Measurements from ENCODE around the gene TBC1D9. TPM values are rescaled to one million over a fixed set of nuclear protein-coding genes. Genes with fewer than 3 reads are reported as not detected.

The TBC1D9 gene
- total RNA-seq, 1 experiment from 2014 or later: 17.0 TPM

- CTCF ChIA-PET: interaction anchor here (0.7 kb wide), 1 partner anchor 976 kb away, joined by 3 read pairs; no protein-coding TSS in a partner anchor
- H3K4me3 ChIP-seq: no peak overlapping the region
- DNase-seq: no peak
- no peaks in the 10 kb centered on the region for H3K9me2 ChIP-seq (ENCODE audit: insufficient read depth)
- no TSS peak for BruUV-seq (replicated peaks)
- intact Hi-C loops (cut with micrococcal nuclease; ENCODE audit: unreplicated experiment): no loop called here
- no peaks in the 10 kb centered on the region for H3K27me3 ChIP-seq (ENCODE audit: insufficient read depth, low read depth)
- no peaks in the 10 kb centered on the region for H3K9me3 ChIP-seq (ENCODE audit: insufficient read depth, low read depth)
- H3K4me1 ChIP-seq (replicated peaks; ENCODE audit: insufficient read depth): peaks cover 9% of the 10 kb centered on the region; the same call in 1 of the 2 replicates
- no peaks in the 10 kb centered on the region for H3K36me3 ChIP-seq (ENCODE audit: low read depth)
- no peaks in the 10 kb centered on the region for H4K20me1 ChIP-seq (ENCODE audit: insufficient read depth)
- H3K27ac ChIP-seq: no peak overlapping the region
- H3F3A ChIP-seq (ENCODE audit: insufficient read depth, low read depth): no peaks in the 10 kb centered on the region
- H2AFZ ChIP-seq: no peak overlapping the region
- TF ChIP-seq CTCF (conservative IDR thresholded peaks at IDR 0.05) (no peak), EZH2 (IDR thresholded peaks at IDR 0.05; ENCODE audit: low read depth) (no peak)
- H3K79me2 ChIP-seq (ENCODE audit: low read depth): no peaks in the 10 kb centered on the region
- no peak overlapping the region for H3K4me2 ChIP-seq
- POLR2A ChIA-PET (ENCODE audit: unreplicated experiment): interaction anchor here (0.6 to 0.7 kb wide), 2 partner anchors 14 to 101 kb away, joined by 3 to 5 read pairs; no protein-coding TSS in a partner anchor
These were observed 128.2 kb downstream of the TBC1D9 start for GRCh38 chr4:140628016-140628415.

- intact Hi-C loops (cut with micrococcal nuclease; ENCODE audit: unreplicated experiment): no loop called here
- ChIA-PET POLR2A (ENCODE audit: unreplicated experiment) (no interaction called here), CTCF (no interaction called here)
- Histone ChIP-seq H3K4me2 (no peak overlapping the region), H3K27ac (no peak overlapping the region), H3F3A (ENCODE audit: insufficient read depth, low read depth) (no peaks in the 10 kb centered on the region), H3K9me3 (ENCODE audit: insufficient read depth, low read depth) (no peaks in the 10 kb centered on the region), H2AFZ (no peak overlapping the region), H3K4me3 (no peak overlapping the region), H3K36me3 (ENCODE audit: low read depth) (no peaks in the 10 kb centered on the region), H4K20me1 (ENCODE audit: insufficient read depth) (no peaks in the 10 kb centered on the region), H3K9me2 (ENCODE audit: insufficient read depth) (no peaks in the 10 kb centered on the region), H3K4me1 (replicated peaks; ENCODE audit: insufficient read depth) (peaks cover 9% of the 10 kb centered on the region; the same call in 1 of the 2 replicates), H3K79me2 (ENCODE audit: low read depth) (no peaks in the 10 kb centered on the region), H3K27me3 (ENCODE audit: insufficient read depth, low read depth) (no peaks in the 10 kb centered on the region)
- no peak for TF ChIP-seq EZH2 (IDR thresholded peaks at IDR 0.05; ENCODE audit: low read depth)
- no peak for TF ChIP-seq CTCF (conservative IDR thresholded peaks at IDR 0.05)
- no peak for DNase-seq
- no TSS peak for BruUV-seq (replicated peaks)
These were observed 129.4 kb downstream of the TBC1D9 start for GRCh38 chr4:140626661-140627376.

- no peak for TF ChIP-seq EZH2 (IDR thresholded peaks at IDR 0.05; ENCODE audit: low read depth)
- no peak for TF ChIP-seq CTCF (conservative IDR thresholded peaks at IDR 0.05)
- no peaks in the 10 kb centered on the region for H3F3A ChIP-seq (ENCODE audit: insufficient read depth, low read depth)
- POLR2A ChIA-PET (ENCODE audit: unreplicated experiment): no interaction called here
- no peak overlapping the region for H2AFZ ChIP-seq
- no peak for DNase-seq
- no peaks in the 10 kb centered on the region for H3K36me3 ChIP-seq (ENCODE audit: low read depth)
- intact Hi-C loops (cut with micrococcal nuclease; ENCODE audit: unreplicated experiment): no loop called here
- H3K4me2 ChIP-seq: no peak overlapping the region
- no peaks in the 10 kb centered on the region for H3K9me3 ChIP-seq (ENCODE audit: insufficient read depth, low read depth)
- no peaks in the 10 kb centered on the region for H3K79me2 ChIP-seq (ENCODE audit: low read depth)
- no peaks in the 10 kb centered on the region for H3K4me1 ChIP-seq (replicated peaks; ENCODE audit: insufficient read depth)
- H3K9me2 ChIP-seq (ENCODE audit: insufficient read depth): no peaks in the 10 kb centered on the region
- no peaks in the 10 kb centered on the region for H3K27me3 ChIP-seq (ENCODE audit: insufficient read depth, low read depth)
- BruUV-seq (replicated peaks): no TSS peak
- H4K20me1 ChIP-seq (ENCODE audit: insufficient read depth): no peaks in the 10 kb centered on the region
- CTCF ChIA-PET: no interaction called here
- no peak overlapping the region for H3K27ac ChIP-seq
- H3K4me3 ChIP-seq: no peak overlapping the region
These were observed 133.7 kb downstream of the TBC1D9 start for GRCh38 chr4:140622333-140622958.

All from PC-9 (cell line).